ENCODE results near the gene PSG5.
"Not testable (repeated sequence)": the region's sequence is repeated elsewhere in the genome, so short reads cannot be mapped to it uniquely, and the experiment has no call there.

DNA sequence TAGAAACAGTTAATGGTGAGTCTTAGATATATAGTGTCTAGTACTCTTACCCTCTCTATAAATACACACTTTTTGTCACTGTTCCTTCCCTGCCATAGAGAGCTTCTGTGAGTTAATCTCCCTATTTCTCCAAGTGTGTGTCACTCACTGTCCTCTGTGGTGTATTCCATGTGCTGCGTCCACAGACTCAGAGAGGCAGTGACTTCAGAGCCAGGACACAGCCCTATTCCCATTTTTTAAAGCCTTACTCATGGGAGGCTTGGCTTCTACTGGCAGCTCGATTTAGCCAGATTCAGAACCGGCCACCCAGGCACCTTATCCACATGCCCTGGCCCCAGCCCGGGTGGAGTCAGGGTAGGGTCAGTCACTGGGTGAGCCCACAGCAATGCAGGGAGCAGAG, 32.8 kb upstream of the PSG5 start:
- TF ChIP-seq, protein P1, sequence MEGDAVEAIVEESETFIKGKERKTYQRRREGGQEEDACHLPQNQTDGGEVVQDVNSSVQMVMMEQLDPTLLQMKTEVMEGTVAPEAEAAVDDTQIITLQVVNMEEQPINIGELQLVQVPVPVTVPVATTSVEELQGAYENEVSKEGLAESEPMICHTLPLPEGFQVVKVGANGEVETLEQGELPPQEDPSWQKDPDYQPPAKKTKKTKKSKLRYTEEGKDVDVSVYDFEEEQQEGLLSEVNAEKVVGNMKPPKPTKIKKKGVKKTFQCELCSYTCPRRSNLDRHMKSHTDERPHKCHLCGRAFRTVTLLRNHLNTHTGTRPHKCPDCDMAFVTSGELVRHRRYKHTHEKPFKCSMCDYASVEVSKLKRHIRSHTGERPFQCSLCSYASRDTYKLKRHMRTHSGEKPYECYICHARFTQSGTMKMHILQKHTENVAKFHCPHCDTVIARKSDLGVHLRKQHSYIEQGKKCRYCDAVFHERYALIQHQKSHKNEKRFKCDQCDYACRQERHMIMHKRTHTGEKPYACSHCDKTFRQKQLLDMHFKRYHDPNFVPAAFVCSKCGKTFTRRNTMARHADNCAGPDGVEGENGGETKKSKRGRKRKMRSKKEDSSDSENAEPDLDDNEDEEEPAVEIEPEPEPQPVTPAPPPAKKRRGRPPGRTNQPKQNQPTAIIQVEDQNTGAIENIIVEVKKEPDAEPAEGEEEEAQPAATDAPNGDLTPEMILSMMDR (IDR thresholded peaks at IDR 0.05; ENCODE audit: insufficient read depth, low read length) = not testable (repeated sequence)
- TF ChIP-seq, protein P2, sequence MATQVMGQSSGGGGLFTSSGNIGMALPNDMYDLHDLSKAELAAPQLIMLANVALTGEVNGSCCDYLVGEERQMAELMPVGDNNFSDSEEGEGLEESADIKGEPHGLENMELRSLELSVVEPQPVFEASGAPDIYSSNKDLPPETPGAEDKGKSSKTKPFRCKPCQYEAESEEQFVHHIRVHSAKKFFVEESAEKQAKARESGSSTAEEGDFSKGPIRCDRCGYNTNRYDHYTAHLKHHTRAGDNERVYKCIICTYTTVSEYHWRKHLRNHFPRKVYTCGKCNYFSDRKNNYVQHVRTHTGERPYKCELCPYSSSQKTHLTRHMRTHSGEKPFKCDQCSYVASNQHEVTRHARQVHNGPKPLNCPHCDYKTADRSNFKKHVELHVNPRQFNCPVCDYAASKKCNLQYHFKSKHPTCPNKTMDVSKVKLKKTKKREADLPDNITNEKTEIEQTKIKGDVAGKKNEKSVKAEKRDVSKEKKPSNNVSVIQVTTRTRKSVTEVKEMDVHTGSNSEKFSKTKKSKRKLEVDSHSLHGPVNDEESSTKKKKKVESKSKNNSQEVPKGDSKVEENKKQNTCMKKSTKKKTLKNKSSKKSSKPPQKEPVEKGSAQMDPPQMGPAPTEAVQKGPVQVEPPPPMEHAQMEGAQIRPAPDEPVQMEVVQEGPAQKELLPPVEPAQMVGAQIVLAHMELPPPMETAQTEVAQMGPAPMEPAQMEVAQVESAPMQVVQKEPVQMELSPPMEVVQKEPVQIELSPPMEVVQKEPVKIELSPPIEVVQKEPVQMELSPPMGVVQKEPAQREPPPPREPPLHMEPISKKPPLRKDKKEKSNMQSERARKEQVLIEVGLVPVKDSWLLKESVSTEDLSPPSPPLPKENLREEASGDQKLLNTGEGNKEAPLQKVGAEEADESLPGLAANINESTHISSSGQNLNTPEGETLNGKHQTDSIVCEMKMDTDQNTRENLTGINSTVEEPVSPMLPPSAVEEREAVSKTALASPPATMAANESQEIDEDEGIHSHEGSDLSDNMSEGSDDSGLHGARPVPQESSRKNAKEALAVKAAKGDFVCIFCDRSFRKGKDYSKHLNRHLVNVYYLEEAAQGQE (IDR thresholded peaks at IDR 0.05; ENCODE audit: insufficient replicate concordance, low read depth) = not testable (repeated sequence)
